ENCODE results near the gene BCR. TPM values are rescaled to one million over a fixed set of nuclear protein-coding genes. Genes with fewer than 3 reads are reported as not detected.

Gene BCR
- total and polyA plus RNA-seq, 9 donors: 7.1 to 44.6 (median 35.6) TPM

DNA sequence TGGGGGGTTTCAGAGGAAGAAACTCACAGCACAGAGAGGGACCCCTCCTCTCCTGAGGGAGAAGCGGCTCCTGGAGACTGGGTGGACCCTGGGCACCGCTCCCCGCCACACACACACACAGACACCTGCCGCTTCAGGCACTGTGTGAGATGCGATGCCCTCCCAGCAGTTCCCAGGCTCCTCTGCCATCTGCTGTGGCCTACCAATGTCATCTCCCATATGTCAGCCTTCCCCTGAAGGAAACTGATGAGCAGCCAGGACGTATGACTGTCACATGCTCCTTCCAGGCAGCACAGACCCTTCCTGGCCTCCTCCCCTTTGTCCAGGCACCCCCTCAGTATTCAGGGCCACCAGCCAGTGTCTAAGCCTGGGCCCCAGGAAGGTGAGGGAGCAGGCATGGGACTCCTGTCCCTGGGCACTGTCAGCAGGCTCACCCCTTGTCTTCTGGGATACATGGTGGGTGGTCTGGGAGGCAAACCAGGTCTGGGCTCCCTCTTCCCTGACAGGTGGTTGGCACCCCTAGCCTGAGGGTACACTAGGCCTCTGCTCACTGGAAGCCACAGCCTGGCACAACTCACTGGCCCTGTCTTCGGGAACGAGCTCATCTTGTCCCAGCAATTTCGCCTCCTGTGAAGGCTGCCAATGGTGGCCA lies 11.8 kb upstream of the BCR start:
- Histone ChIP-seq H3K4me1 (ENCODE audit: insufficient read depth) (peaks cover 8% of the 10 kb centered on the region), H3K9me3 (no peaks in the 10 kb centered on the region), H3K27ac (no peak overlapping the region), H3K27me3 (no peaks in the 10 kb centered on the region), H3K4me3 (no peak overlapping the region), H3K36me3 (no peaks in the 10 kb centered on the region)
- DNase-seq: no peak
- intact Hi-C loops (cut with DNase I): no loop called here
- 90 to 95% (median 93%) methylated on average over 9 of the region's 9 CpGs for WGBS, 3 donors
- TF ChIP-seq POLR2A (IDR thresholded peaks at IDR 0.05) (no peak), EP300 (IDR thresholded peaks at IDR 0.05) (no peak)
- TF ChIP-seq, protein P1, sequence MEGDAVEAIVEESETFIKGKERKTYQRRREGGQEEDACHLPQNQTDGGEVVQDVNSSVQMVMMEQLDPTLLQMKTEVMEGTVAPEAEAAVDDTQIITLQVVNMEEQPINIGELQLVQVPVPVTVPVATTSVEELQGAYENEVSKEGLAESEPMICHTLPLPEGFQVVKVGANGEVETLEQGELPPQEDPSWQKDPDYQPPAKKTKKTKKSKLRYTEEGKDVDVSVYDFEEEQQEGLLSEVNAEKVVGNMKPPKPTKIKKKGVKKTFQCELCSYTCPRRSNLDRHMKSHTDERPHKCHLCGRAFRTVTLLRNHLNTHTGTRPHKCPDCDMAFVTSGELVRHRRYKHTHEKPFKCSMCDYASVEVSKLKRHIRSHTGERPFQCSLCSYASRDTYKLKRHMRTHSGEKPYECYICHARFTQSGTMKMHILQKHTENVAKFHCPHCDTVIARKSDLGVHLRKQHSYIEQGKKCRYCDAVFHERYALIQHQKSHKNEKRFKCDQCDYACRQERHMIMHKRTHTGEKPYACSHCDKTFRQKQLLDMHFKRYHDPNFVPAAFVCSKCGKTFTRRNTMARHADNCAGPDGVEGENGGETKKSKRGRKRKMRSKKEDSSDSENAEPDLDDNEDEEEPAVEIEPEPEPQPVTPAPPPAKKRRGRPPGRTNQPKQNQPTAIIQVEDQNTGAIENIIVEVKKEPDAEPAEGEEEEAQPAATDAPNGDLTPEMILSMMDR (IDR thresholded peaks at IDR 0.05): no peak

DNA sequence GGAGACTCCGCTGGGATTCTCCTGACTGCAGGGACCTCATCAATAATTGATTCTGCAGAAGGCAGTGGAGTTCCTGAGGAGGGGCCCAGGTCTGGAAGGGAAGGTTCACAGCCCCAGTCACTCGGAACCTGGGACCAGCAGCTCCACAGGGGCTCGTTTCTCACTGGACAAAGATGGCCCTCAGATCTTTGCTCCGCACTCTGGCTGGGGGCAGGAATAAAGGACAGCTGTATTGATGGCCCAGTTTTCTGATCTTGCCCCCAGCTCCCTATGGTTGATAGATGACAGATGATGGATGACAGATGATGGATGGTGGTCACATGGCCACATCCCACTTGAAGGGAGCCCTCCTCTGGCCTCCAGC lies 11.3 kb upstream of the BCR start:
- H3K9me3 ChIP-seq: no peaks in the 10 kb centered on the region
- no peak overlapping the region for H3K4me3 ChIP-seq
- intact Hi-C loops (cut with DNase I): no loop called here
- no peaks in the 10 kb centered on the region for H3K36me3 ChIP-seq
- H3K4me1 ChIP-seq (ENCODE audit: insufficient read depth): peaks cover 3% of the 10 kb centered on the region
- 90 to 95% (median 95%) methylated on average over 4 of the region's 4 CpGs for whole genome bisulfite sequencing, 3 donors
- TF ChIP-seq, protein P1 (IDR thresholded peaks at IDR 0.05): no peak
- TF ChIP-seq EP300 (IDR thresholded peaks at IDR 0.05) (no peak), POLR2A (IDR thresholded peaks at IDR 0.05) (no peak)
- H3K27ac ChIP-seq: no peak overlapping the region
- H3K27me3 ChIP-seq: no peaks in the 10 kb centered on the region
- DNase-seq: no peak

DNA sequence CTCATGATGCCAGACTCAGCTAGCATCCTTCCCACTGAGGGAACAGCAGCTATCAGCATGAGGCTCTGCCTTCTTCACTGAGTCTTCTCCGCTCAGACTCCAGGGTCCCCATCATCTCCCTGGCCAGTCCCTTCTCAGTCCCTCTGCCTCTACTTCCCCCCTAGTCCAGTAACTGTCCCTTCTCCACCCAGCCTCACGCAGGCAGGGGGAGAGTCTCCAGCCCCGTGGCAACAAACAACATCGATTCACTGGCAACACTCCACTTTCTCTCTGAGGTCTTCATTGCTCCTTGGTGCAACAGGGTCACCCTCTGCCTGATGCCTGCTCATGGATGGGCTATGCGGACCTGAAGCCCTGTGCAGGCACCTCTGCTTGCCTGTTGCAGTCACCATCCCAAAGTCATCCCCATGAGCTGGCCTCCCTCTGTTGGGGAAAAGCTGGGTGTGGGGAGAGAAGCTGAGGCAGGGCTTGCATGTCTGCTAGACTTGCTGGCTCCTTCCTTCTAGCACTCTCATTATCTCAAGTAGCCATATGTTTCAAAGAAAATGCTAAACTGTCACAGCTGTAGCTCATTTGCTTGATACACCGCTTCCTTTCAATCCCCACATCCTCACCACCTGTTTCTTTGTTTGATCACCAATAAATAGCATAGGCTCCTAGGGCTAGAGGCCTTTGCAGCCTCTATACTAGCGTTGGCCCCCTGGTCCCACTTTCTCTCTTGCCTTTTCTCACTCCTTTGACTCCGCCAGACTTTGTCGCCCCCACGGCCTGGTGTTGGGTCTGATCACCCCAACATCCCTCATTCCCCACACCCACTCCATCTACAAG lies 4.3 kb upstream of the BCR start:
- H3K9me3 ChIP-seq: no peaks in the 10 kb centered on the region
- no peaks in the 10 kb centered on the region for H3K4me1 ChIP-seq (ENCODE audit: insufficient read depth)
- TF ChIP-seq EP300 (IDR thresholded peaks at IDR 0.05): no peak
- intact Hi-C loops (cut with DNase I): loop anchor here in 1 of 4 donors (10.0 kb wide), 1 partner anchor 209 kb away; no protein-coding TSS in a partner anchor
- DNase-seq: no peak
- WGBS, 3 donors: 94 to 97% (median 97%) methylated on average over 10 of the region's 10 CpGs
- no peak overlapping the region for H3K27ac ChIP-seq
- H3K4me3 ChIP-seq: no peak overlapping the region
- no peaks in the 10 kb centered on the region for H3K27me3 ChIP-seq
- H3K36me3 ChIP-seq: no peaks in the 10 kb centered on the region

DNA sequence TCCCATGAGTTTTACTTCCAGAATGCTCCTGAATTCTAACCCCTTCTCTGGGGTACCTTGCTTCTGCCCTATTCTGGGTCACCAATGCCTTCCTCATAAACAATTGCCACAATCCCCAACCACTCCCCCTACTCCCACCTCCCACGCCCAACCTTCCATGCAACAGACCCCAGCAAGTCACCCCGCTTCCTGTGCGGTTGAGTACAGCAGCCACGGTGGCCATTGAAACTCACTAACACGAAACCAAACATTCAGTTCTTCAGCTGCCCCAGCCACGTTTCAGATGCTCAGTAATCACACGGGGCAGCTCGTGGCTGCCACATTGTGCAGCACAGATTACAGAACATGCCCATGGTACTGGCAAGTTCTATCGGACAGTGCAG lies 3.7 kb upstream of the BCR start:
- TF ChIP-seq, protein P1 (IDR thresholded peaks at IDR 0.05): no peak
- TF ChIP-seq EP300 (IDR thresholded peaks at IDR 0.05) (no peak), POLR2A (IDR thresholded peaks at IDR 0.05) (no peak)
- no peak for DNase-seq
- intact Hi-C loops (cut with DNase I): loop anchor here in 2 of 4 donors (1.0 to 10.0 kb wide), 2 partner anchors 106 to 208 kb away; no protein-coding TSS in a partner anchor
- H3K4me3 ChIP-seq: no peak overlapping the region
- 88 to 96% (median 90%) methylated on average over 9 of the region's 9 CpGs for WGBS, 3 donors
- H3K9me3 ChIP-seq: no peaks in the 10 kb centered on the region
- H3K27ac ChIP-seq: no peak overlapping the region
- no peaks in the 10 kb centered on the region for H3K36me3 ChIP-seq
- H3K4me1 ChIP-seq (ENCODE audit: insufficient read depth): peaks cover 4% of the 10 kb centered on the region
- H3K27me3 ChIP-seq: no peaks in the 10 kb centered on the region

DNA sequence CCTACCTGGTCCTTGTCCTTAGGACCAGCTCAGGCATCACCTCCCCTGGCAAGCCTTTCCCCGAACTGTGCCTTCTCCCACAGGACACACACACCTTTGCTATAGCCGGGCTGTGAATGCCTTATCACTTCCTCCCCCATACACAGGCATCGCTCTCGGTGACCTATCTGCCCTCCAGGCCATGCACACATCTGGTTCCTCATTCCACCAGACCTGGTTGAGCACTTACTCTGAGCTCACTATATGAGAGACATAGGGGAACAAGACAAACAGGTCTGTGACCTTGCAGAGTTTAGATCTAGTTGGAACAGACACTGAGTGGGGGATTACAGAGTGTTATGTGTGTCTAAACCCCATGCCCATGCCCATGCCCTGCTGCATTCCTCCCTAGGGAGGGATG lies 3.1 kb upstream of the BCR start:
- Histone ChIP-seq H3K27me3 (no peaks in the 10 kb centered on the region), H3K9me3 (no peaks in the 10 kb centered on the region), H3K36me3 (no peaks in the 10 kb centered on the region), H3K27ac (no peak overlapping the region), H3K4me1 (ENCODE audit: insufficient read depth) (peaks cover 10% of the 10 kb centered on the region), H3K4me3 (no peak overlapping the region)
- intact Hi-C loops (cut with DNase I): loop anchor here in 2 of 4 donors (1.0 to 10.0 kb wide), 2 partner anchors 105 to 208 kb away; no protein-coding TSS in a partner anchor
- WGBS, 3 donors: 81 to 84% (median 84%) methylated on average over 4 of the region's 4 CpGs
- DNase-seq: no peak
- no peak for TF ChIP-seq EP300 (IDR thresholded peaks at IDR 0.05)
- TF ChIP-seq POLR2A (IDR thresholded peaks at IDR 0.05): no peak
- TF ChIP-seq, protein P1 (IDR thresholded peaks at IDR 0.05): no peak
